Osteoblast (primary cell): ENCODE results near the gene GEMIN2. TPM values are rescaled to one million over a fixed set of nuclear protein-coding genes. Genes with fewer than 3 reads are reported as not detected.
A peak's percentile ranks its signal among the peaks of the same experiment; 100 is the strongest.

Source experiments
- DNase-seq: peaks from one replicate; pipeline ENCODE4 v3.0.0; 2011; ENCODE audit warnings: low spot score, mixed read lengths; ENCODE audit not compliant: insufficient read length; ENCODE audit errors: missing footprints
- H2AFZ ChIP-seq: 2 replicates; pipeline ENCODE4 v1.6.0; 2011; ENCODE audit warnings: mild to moderate bottlenecking, low read length
- H3K27ac ChIP-seq: 2 replicates; pipeline ENCODE4 v1.5.1; 2011; ENCODE audit warnings: mild to moderate bottlenecking, low read depth, low read length, moderate library complexity
- H3K27me3 ChIP-seq: 2 replicates; pipeline ENCODE4 v1.6.0; 2012; ENCODE audit warnings: mild to moderate bottlenecking, control low read depth, inconsistent platforms, low read length, moderate library complexity; ENCODE audit not compliant: insufficient read depth
- H3K36me3 ChIP-seq: 2 replicates; pipeline ENCODE4 v1.5.1; 2011; ENCODE audit warnings: mild to moderate bottlenecking, low read length, control low read depth, moderate library complexity; ENCODE audit not compliant: insufficient read depth
- H3K4me1 ChIP-seq: 2 replicates; pipeline ENCODE4 v1.5.1; 2011; ENCODE audit warnings: mild to moderate bottlenecking, low read length, control low read depth, moderate library complexity; ENCODE audit not compliant: insufficient read depth
- H3K4me2 ChIP-seq: 2 replicates; pipeline ENCODE4 v1.6.0; 2011; ENCODE audit warnings: mild to moderate bottlenecking, low read length; ENCODE audit not compliant: insufficient read depth
- H3K4me3 ChIP-seq: fragments of 200-600 bp; sonication (generic); 3 replicates; pipeline ENCODE4 v1.5.1; 2012; ENCODE audit warnings: mild to moderate bottlenecking, low read length, inconsistent platforms; ENCODE audit not compliant: insufficient read depth
- H3K79me2 ChIP-seq: 2 replicates; pipeline ENCODE4 v1.6.0; 2012; ENCODE audit warnings: mild to moderate bottlenecking, low read length, control low read depth, inconsistent platforms; ENCODE audit not compliant: insufficient read depth
- H3K9me3 ChIP-seq: 2 replicates; pipeline ENCODE4 v1.5.1; 2011; ENCODE audit warnings: low read depth, low read length, control low read depth
- H4K20me1 ChIP-seq: 2 replicates; pipeline ENCODE4 v1.6.0; 2012; ENCODE audit warnings: mild to moderate bottlenecking, low read length, control low read depth; ENCODE audit not compliant: insufficient read depth
- CTCF ChIP-seq: IDR thresholded peaks from 2 replicates; pipeline ENCODE4 v1.5.1; 2011; ENCODE audit warnings: mild to moderate bottlenecking, low read depth, low read length, moderate library complexity; ENCODE audit errors: extremely low read depth
- total RNA-seq: library from RNA; depleted of rRNA; stranded (reverse); fragments of >200 nt; gene quantifications from 2 replicates; pipeline ENCODE4 v1.2.3, GENCODE V29; 2012

GEMIN2 gene
- total RNA-seq, 1 donor, result 24.2 TPM

- no peak overlapping the region for H3K4me3 ChIP-seq
Observed at GRCh38 chr14:39145266-39145966, 31.3 kb downstream of the GEMIN2 start.

GRCh38 chr14:39154594-39155189 lies 40.6 kb downstream of the GEMIN2 start:
- Histone ChIP-seq H3K4me2 (no peak overlapping the region), H3K4me1 (no peaks in the 10 kb centered on the region), H3K79me2 (peaks cover 3% of the 10 kb centered on the region), H3K27ac (no peak overlapping the region), H3K9me3 (no peaks in the 10 kb centered on the region), H3K27me3 (no peaks in the 10 kb centered on the region), H4K20me1 (no peaks in the 10 kb centered on the region), H2AFZ (no peak overlapping the region), H3K4me3 (no peak overlapping the region), H3K36me3 (peaks cover 29% of the 10 kb centered on the region)
- DNase-seq, result peak; percentile 74
- TF ChIP-seq CTCF, result no peak

More at GRCh38 chr14:39145266-39145966, 31.3 kb downstream of the GEMIN2 start:
- Histone ChIP-seq H3K79me2 (no peaks in the 10 kb centered on the region), H2AFZ (no peak overlapping the region), H3K27me3 (no peaks in the 10 kb centered on the region), H3K4me2 (no peak overlapping the region), H3K9me3 (no peaks in the 10 kb centered on the region), H3K4me1 (no peaks in the 10 kb centered on the region), H4K20me1 (no peaks in the 10 kb centered on the region), H3K27ac (no peak overlapping the region), H3K36me3 (peaks cover 13% of the 10 kb centered on the region)
- DNase-seq, result no peak
- no peak for TF ChIP-seq CTCF

- Histone ChIP-seq H3K36me3 (peaks cover 26% of the 10 kb centered on the region), H3K27me3 (no peaks in the 10 kb centered on the region), H3K9me3 (no peaks in the 10 kb centered on the region), H3K4me1 (no peaks in the 10 kb centered on the region), H2AFZ (no peak overlapping the region), H3K4me2 (no peak overlapping the region), H4K20me1 (no peaks in the 10 kb centered on the region), H3K79me2 (peaks cover 30% of the 10 kb centered on the region), H3K27ac (no peak overlapping the region), H3K4me3 (no peak overlapping the region)
- DNase-seq, result no peak
- no peak for TF ChIP-seq CTCF
Observed at GRCh38 chr14:39157491-39157890, 43.4 kb downstream of the GEMIN2 start.

GRCh38 chr14:39158222-39158858 lies 44.2 kb downstream of the GEMIN2 start:
- TF ChIP-seq CTCF, result no peak
- DNase-seq, result no peak
- Histone ChIP-seq H3K36me3 (peaks cover 29% of the 10 kb centered on the region), H3K4me2 (no peak overlapping the region), H3K4me1 (no peaks in the 10 kb centered on the region), H2AFZ (no peak overlapping the region), H3K27me3 (no peaks in the 10 kb centered on the region), H3K4me3 (no peak overlapping the region), H3K79me2 (peaks cover 36% of the 10 kb centered on the region), H3K27ac (no peak overlapping the region), H4K20me1 (no peaks in the 10 kb centered on the region), H3K9me3 (no peaks in the 10 kb centered on the region)
